HG03565 (cell line): Measurements from ENCODE around the gene CTNNA3.
"Not testable (repeated sequence)": the region's sequence is repeated elsewhere in the genome, so short reads cannot be mapped to it uniquely, and the experiment has no call there.

Source experiments
- ATAC-seq: cut with Tn5 transposase; IDR thresholded peaks from one replicate; pipeline ENCODE4 v1.9.1; 2021; ENCODE audit warnings: mild to moderate bottlenecking, moderate library complexity; ENCODE audit not compliant: unreplicated experiment

The CTNNA3 gene

DNA sequence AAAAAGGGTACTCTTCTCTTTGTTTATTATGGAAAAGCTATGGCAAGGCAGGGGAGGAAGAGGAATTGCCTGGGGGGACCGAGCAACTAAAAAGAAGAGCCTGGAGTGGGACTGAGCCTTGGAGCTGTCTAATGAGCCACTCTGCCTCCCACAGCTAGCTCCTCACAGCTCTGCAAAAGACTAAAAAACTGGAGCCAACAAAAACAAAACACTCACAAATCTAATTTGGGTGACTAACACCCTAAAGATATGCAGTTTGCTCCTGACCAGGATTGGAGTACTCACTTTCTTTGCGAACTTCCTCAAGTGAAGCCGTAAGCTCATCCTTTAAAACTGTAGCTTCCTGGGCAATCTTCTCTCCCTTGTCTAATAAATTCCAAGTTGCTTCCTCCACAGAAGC is 89.4 kb downstream of the CTNNA3 start:
- no peak for ATAC-seq

DNA sequence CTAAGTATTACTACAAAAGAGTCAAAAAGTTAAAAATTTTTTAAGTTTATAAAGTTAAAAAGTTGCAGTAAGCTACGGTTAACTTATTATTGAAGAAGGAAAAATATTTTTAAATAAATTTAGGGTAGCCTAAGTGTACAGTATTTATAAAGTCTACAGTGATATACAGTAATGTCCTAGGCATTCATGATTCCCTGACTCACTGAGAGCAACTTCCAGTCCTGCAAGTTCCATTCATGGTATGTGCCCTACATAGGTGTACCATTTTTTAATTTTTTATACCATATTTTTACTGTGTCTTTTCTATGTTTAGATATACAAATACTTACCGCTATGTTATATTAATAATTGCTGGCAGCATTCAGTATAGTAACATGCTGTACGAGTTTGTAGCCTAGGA is 92.3 kb downstream of the CTNNA3 start:
- no peak for ATAC-seq

DNA sequence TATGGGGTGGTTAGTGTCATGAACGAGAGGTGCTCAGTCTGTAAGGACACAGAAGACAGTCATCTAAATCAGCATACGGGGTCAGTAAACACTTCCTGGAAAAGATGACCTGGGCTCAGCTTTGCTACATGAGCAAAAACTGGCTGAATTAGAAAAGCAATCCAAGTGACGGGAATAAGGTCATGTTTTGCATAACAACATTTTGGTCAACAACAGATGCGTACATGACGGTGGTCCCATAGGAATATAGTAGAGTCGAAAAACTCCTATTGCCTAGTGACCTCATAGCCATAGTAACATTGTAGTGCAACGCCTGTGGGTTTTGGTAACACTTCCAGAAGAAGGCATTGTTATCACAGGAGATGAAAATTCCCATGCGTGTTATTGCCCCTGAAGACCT is 92.9 kb downstream of the CTNNA3 start:
- ATAC-seq: no peak

DNA sequence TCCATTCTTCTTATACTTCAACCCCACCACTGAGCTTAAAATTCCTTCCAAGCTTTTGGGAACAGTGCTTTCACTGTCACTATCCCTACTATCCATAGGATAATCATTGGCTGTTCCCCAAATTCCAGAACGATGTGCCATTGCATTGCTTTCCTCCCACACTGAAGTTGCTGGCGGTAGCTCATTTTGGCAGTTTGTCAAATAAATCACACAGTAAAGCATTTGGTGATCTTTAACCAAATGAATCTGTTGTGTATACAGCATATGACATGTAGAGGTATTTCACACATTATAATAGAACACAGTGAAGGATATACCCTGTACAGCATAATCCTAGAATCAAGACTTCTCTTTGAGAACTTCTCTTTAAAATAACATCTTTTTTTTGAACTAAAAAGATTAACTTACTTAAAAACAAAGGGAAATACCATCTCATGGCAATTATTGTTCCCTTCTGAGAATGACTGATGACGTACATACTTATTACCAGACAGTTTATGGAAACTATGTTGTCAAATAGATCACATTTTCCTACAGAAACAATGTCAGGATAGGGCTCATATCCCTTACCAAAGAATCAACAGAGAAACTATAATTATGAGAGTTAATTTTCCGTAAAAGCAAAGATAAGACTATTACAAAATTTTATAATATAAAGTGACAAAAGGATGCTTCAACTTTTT is 93.6 kb downstream of the CTNNA3 start:
- ATAC-seq: no peak

DNA sequence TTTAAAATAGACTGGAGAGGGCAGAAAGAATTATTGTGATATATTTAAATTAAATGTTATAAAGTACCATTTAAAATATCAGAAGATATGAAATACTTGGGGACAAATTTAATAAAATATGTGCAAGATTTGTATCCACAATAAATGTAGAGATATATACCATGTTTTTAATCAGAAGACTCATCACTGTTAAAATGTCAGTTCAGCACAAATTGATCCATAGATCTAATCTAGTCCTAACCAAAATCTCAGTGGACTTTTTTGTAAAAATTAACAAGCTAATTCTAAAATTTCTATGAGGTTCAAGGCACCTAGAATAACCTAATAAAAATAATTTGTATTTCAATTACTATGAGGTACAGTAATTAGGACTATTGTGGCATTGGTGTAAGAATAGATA is 96.4 kb downstream of the CTNNA3 start:
- no peak for ATAC-seq

DNA sequence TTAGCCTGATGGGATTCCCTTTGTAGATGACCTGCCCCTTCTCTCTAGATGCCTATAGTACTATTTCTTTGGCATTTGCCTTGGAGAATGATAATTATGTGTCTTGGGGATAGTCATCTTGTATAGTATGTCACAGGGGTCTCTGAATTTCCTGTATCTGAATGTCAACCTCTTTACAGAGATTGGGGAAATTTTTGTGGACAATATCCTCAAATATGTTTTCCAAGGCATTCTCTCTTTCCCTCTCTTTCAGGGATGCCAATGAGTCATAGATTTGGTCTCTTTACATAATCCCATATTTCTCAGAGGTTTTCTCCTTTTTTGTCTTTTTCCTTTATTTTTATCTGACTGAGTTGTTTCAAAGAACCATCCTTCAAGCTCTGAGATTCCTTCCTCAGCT is 99.4 kb downstream of the CTNNA3 start:
- no peak for ATAC-seq

DNA sequence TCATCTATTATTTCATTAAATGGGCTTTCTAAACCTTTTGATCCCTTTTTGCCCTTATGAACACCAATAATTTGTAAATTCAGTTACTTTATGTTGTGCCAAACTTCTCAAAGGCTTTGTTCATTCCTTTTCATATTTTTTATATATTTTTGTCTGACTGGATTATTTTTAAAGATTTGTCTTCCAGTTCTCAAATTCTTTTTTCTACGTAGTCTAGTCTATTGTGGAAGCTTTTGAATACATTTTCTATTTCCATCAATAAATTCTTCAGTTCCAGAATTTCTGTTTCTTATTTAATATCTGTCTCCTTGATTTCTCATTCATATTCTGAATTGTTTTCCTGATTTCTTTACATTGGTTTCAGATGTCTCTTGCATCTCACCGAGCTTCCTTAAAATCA is 108.2 kb downstream of the CTNNA3 start:
- ATAC-seq: no peak

DNA sequence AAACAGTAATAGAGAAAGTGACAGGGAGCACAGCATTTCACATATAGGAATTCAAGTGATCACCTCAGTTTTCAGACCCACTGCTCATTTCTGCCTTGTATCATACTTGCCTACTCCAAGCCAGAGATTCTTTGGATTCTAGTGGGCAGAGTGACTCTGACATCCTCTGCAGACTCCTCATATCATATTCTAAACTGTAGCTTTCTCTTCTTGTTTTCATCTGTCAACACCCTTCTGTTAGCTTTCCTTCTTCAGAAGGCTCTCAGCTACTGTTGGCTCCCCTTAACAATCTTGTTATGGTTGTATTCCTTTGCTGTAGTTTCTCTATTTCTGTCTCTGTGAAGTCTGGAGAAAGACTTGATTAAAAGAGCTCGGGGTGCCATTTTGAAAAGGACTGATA is 120.5 kb downstream of the CTNNA3 start:
- ATAC-seq: no peak

DNA sequence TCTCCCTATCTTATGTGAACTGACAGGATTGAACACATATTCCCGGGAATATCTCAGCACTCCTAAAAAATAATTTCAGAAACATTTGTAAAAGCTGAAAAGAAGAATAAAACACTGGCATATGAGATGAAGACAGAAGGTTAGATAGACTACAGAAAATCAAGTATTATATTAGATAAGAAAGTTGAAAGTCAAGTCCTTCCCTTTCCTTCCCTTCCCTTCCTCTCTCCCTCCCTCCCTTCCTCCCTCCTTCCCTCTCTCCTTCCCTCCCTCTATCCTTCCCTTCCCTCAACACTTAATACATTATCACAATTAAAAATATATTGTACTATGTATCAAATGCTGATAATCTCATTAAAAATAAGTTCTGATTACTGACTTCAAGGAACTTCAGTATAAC is 122.5 kb downstream of the CTNNA3 start:
- ATAC-seq: no peak

DNA sequence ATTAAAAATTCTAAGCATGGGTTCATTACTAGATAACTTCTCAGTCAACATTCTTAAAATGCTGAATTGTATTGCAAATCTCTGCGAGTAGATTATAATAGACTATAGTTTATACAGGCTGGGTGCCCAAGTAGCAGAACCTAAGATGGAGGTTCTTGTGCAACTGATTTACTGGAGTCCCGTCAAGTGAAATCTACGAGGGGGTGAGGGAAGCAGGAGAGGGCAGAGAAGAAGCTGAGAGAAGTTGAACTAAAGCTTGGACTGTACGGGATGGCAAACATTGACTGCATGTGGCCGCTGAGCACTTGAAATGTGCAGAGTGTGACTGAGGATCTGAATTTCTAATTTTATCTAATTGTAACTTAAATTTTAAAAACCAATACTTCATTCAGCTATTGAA is 124.5 kb downstream of the CTNNA3 start:
- ATAC-seq: no peak

DNA sequence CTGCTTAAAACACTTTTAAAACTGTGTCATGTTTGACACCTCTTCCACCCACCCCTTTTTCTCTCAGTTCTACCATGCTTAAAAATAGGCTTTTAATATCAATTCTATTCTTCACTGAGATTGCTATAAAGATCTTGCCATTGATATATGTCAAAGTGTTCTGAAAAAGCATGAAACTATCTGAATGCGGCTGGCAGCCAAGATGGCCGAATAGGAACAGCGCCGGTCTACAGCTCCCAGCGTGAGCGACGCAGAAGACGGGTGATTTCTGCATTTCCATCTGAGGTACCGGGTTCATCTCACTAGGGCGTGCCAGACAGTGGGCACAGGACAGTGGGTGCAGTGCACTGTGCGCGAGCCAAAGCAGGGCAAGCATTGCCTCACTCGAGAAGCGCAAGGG is 137.7 kb downstream of the CTNNA3 start:
- ATAC-seq: not testable (repeated sequence)

DNA sequence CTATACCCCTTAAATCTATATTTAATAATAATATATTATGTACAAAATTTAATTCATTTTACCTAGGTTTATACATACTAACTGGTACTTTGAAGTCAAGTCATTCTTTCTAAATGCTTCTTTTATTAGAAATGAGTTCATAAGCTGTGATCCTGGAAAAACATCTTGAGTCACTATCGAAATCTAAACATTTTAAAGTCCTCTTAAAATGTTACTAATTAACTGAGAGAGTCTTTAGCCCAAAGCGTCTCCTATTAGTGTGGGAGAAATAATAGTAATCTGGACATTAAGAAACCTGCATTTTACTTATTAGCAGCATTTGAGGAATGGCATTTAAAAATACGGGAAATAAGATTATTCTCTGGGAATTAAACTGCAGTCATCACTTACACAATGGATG is 142.7 kb downstream of the CTNNA3 start:
- ATAC-seq: no peak

DNA sequence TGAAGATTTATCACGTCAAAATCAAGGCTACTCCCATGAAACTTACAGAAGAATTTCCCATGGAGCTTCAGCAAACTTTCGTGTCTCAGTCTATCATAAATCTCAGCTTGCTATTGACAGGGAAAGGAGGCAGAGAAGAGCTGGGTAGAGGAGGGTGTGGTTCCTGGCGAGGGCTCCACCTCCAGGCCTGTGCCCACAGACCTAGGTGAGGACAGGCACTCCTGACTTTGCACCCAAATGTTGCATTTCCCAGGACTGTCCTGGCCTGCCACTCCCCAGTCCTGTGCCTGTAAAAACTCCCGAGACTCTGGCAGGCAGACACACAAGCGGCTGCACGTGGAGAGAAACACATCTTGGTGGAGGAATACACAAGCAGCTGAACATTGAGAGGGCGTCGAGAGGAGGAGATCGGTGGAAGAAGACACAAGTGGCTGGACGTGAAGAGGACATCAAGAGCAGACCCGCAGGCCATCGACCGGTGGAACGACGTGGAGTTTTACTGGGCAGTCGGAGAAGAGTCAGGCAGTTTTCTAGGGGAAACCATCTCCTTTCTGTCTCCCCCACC is 145.1 kb downstream of the CTNNA3 start:
- no peak for ATAC-seq

DNA sequence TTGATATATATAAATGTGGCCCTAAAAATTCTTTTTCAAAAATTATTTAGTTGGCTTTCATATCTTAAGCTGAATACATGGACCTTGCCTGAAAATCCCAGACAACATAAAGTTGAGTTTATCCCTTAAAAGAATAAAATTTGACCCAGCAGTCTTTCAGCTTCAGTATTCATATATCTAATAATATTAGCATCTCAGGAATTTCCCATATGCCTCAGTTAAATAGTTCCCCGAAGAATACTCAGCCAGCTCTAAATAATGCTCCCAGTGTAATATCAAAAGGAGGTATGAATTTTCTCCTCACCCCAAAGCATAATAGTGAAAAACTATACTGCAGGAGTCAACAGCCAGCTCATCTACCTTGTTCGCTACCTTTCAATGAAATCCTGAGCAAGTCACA is 145.9 kb downstream of the CTNNA3 start:
- ATAC-seq: no peak

DNA sequence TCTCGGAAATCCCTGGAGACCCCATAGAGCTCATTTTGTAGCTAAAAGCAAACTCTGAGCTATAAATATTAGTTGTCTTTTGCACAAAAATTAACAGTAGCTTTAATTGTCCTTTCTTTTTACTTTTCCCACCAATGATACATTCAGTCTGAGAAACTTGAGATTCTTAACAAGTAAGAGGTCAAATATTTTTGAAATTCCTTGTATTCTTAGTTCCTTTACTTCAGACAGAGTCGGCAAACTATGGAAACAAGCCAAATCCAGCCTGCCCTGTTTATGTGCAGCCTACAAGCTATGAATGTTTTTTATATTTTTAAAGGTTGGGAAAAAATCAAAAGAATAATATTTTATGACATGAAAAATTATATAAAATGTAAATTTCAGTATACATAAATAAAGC is 146.6 kb downstream of the CTNNA3 start:
- ATAC-seq: no peak

DNA sequence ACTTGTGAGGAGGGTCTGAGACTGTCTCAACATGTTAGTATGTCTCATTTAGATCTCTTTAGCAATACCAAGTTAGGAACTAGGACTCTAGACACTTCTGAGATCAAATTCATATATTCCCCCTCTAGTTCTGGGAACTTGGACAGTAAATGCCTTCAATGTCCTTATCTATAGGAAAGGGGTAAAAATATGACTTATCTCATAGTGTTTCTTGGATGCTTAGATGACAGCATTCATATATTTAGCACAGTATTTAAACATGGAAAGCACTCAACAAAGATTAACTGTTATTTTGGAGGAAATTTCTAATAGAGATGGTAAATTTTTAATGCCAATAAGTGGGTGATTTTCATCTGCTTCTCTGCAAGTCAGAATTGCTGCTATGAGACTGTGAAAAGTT is 154.6 kb downstream of the CTNNA3 start:
- ATAC-seq: no peak

DNA sequence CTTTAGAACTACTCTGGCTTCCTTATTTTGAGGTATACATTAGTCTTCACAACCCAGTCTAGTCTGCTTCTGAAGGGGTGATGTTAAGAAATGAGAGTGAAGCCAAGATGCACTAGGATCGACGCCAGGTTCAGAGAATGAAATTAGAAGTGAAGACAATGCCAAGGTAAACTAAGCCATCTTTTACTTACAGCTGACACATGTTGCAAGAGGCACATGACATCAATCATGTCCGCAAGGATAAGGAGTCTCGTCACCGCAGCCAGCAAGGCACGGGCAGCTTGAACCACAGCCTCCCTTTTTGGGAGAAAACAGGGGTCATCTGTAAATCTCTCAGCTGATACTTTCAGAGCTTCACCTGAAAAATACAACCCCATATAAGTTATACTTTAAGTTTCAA is 156.7 kb downstream of the CTNNA3 start:
- no peak for ATAC-seq

DNA sequence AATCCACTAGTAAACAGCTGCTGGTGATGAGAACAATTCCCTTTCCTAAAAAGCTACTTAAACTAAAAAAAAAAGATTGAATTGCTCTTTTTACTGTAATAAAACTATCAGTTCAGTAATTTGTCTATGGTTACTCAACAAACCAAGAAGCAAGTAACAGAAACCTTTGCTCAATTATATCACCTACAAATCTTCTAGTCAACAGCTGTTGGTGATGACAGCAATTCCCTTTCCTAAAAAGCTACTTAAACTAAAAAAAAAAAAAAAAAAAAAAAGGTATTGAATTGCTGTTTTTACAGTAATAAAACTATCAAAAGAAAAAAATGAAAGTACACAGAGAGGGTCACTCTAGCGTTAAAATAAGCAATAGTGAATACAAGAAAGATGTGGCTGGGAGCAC is 158.1 kb downstream of the CTNNA3 start:
- no peak for ATAC-seq

DNA sequence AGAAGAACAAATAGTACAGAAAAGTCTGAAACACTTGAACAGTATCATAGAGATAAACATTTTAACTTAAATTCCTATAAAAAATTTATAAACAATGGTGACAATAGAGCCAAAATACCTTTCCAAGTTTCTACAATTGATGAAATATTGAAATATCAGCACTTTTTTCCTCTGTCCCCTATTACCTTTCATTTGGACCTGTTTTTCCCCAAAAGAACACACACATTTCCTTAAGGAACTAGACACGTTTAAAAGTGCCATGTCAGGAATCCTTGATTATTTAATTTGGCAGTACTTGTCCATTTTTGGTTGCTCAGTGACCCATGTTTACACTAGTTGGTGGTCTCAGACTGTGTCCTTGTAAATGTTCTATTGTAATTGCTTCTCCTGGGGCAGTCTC is 162.6 kb downstream of the CTNNA3 start:
- no peak for ATAC-seq

DNA sequence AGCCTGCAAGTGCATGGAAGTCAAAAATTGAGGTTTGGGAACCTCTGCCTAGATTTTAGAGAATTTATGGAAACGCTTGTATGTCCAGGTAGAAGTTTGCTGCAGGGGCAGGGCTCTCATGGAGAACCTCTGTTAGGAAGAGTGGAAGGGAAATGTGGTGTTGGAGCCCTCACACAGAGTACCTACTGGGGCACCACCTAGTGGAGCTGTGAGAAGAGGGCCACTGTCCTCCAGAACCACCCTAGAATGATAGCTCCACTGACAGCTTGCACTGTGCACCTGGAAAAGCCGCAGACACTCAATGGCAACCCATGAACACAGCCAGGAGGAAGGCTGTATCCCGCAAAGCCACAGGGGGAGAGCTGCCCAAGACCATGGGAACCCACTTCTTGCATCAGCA is 165.0 kb downstream of the CTNNA3 start:
- not testable (repeated sequence) for ATAC-seq

DNA sequence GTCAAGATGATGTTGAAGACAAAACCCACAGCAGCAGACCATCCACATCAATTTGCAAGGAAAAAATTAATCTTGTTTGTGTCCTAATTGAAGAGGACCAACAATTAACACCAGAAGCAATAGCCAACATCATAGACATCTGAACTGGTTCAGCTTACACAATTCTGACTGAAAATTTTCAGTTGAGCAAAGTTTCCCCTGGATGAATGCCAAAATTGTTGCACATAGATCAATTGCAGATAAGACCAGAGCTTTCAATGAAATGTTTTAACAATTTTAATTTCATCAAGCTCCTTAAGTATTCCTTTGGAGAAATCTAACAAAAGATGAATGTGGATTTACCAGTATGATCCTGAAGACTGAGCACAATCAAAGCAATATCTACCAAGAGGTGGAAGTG is 168.6 kb downstream of the CTNNA3 start:
- ATAC-seq: no peak

DNA sequence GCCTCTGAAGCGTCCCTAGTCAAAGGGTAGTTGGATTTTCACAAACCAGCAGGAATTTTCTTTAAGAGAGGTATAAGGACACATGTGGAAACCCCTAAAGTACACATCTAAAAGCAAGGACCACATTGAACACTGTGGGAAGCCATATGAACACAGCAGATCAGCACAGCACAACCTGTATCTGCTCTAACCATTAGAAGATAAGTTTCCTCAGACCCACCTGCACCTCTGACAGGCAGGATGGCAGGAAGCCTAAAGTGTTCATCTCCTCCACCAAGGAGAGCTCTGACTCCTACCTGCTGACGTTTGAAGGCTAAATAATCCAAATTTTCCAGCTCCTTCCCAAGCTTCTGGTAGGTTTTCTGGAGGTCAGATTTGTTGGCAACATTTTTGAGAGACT is 174.4 kb downstream of the CTNNA3 start:
- no peak for ATAC-seq

DNA sequence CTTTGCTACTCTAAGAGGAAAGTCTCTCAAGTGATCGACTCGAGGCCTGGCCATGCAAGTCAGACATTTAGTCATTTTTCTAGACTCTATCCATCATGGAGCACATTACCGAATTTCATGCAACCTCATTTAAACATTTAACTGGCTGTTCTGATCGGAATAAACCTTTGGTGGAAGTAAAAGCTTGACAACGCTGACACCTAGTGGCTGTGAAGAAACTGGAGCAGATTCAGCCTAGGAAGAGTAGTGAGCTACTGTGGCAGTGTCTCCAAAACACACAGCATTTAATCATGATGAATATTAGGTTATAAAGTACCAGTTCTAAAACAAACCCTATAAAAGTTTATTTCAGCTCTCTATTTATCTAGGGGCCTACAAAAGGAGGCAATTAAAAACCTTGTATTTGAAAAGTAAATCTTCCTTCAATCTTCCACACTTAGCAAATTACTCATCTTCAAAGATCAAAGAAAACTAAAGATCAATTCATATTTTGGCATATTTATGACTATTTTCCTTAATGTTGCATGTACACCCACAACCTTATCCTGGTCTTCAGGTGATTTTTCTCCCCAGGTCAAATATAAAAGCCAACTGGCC is 175.0 kb downstream of the CTNNA3 start:
- ATAC-seq: peak; percentile 77
